Stimulated activated CD8-positive, alpha-beta memory T cell treated with anti-CD3 and anti-CD28 coated beads, Interleukin-7, amount 100 ng/mL, for 48 hours (primary cell): ENCODE measurements around the gene VAV3.

Source experiments
- DNase-seq, 2 donors: peaks; one replicate each; pipeline ENCODE4 v3.0.0-alpha.2; 2020; ENCODE audit warnings: low read depth in 1 of 2; ENCODE audit errors: extremely low read depth in 1 of 2

VAV3 gene

GRCh38 chr1:107547363-107548155 lies 417.4 kb downstream of the VAV3 start:
- DNase-seq: no peak

DNA sequence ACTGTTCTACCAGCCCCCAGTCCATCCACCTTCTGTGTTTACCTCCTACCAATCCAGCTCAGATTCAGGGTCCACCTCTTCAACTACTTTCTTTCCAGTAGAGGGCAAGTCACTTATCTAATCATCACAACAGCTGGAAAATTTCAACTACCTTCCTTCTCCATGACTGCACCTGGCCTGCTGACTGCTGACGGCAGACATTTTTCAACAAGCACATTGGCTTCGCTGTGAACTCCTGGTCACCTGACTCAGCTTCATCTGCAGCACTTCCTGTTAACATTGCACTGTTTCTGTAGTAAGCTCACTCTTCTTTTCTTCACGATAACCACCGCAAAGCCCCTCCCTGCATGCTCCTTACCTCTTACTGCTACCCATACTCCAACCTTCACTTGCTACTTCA lies 418.4 kb downstream of the VAV3 start:
- no peak for DNase-seq

- no peak for DNase-seq
These were observed 419.1 kb downstream of the VAV3 start for GRCh38 chr1:107545879-107546278.

DNA sequence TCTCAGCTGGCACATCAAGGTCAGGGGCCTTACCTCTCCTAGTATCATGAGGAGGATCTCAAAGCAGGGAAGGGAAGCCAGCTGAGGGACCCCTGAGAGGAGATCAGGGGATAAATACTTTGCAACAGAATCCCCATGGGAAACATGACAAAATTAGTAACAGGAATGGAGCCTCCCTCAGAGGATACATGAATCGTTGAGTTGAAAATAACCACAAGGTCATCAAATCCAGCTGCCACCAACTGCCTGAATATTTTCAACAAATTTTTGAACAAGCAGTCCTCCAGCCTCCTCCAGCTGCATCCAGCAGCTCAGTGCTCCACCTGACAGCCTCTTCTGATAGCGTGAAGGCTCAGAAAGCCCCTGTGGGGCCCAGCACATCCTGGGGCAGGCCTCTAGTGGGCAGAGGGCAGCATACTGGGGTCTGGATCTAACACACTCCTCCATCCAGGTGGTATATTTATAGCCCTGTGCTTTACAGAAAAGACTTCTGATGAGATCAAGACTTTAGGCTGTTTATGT lies 419.9 kb downstream of the VAV3 start:
- no peak for DNase-seq

DNA sequence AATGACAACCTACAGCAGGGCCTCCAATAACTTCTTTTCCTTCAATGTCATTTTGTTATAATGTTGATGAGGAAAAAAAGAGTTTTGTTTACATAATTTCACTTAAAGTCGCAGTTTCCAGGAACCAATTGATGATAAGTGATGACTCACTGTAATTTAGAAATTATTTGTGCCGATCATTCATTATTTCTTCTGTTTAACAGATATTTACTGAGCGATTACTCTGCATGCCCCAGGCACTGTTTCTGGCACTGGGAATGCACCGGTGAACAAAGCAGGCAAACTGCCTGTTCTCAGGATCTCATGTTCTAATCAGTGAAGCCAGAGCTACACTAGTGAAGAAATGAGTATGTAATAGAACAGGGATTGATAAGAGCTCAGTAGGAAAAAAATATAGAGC lies 420.7 kb downstream of the VAV3 start:
- no peak for DNase-seq

- DNase-seq: no peak
These were observed 423.6 kb downstream of the VAV3 start for GRCh38 chr1:107541412-107541811.

DNA sequence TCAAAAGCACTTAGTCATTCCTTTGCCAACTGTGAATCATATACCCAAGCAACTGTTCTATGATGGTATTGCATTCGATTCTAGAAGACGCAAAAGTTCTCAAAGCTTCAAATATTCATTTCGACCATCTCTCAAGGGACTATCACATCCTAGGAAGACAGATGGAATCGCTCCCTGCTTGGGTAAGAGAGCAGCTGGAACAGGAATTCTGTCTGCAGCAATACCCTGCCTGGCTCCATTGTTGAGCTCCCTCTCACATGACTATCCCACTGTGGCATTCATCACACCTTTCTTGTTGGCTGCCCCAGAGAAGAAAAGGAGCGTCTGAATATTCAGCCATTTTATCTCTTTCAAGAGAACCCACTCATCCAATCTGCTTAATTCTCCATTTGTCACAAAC lies 426.5 kb downstream of the VAV3 start:
- no peak for DNase-seq

DNA sequence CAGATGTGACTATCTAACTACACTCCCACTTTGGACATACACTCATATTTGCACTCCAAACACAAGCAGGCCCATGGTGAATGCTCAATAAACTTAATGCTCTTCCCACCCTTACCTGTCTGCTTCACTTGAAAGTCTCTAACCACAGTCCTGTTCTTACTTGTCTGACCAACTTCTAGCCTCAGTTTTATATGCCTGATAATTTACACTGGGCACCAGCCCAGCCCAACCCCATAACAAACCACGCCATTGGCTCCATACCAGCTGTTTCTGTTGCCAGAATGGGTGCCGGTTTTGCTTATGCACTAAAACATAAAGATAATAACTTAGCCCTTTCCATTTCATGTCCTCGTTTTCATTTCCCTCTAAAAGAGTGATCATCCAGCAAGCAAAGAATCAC lies 428.7 kb downstream of the VAV3 start:
- DNase-seq: no peak

DNA sequence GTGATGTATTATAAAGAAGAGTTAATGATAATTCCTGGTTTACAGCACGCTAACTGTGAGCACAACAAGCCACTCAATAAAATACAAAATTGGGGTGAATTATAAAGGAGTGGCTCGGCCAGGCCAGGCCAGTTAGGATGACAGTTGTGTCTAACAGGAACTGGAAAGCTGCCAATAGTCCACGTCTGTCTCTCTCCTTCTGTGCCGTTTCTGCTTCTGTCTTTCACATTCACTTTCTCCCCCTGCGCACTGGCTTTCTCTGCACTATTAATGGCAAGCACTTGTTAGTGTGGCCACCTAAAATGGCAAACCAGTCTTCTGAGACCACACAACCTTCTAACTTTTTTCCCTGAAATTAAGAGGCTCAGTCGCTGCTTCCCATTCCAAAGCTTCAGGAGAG lies 429.9 kb downstream of the VAV3 start:
- DNase-seq: no peak

- DNase-seq: no peak
These were observed 430.3 kb downstream of the VAV3 start for GRCh38 chr1:107534632-107535031.

DNA sequence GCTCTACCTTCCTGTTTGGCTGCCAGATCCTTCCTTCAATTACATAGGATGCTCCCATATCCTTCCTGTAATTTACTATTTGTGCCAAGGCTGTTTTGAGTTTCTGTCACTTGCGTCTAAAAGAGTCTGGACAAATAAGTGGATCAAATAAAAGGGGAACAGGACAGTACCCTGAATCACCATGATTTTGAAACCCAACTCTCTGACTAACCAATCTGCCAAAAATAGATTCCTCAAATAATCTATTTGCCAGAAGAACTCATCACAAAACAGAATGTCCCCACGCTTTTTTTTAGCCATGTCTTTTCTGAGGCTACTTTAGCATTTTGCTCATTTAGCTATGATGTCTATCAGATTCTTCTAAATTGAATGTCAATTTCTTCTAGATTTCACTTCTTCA lies 431.5 kb downstream of the VAV3 start:
- no peak for DNase-seq

DNA sequence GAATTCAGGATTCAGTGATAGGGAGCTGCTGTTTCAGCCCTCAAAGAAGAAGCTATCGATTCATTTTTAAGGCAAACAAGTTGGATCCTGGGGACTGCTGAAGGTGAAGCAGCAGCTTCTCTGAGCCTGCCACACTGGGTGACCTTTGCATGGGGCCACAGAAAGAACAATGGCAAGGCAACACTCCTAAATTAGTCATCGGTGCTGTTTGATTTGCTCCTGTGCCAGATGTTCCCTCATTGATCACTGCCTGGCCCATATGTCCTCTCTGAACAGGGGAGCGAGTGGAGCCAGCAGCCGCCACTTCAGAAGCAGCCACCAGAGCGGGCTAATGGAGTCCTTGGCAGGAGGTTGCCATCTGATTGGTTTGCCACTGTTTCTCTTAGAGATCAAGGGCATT lies 432.7 kb downstream of the VAV3 start:
- DNase-seq: no peak

GRCh38 chr1:107531065-107531908 lies 433.7 kb downstream of the VAV3 start:
- DNase-seq: no peak

DNA sequence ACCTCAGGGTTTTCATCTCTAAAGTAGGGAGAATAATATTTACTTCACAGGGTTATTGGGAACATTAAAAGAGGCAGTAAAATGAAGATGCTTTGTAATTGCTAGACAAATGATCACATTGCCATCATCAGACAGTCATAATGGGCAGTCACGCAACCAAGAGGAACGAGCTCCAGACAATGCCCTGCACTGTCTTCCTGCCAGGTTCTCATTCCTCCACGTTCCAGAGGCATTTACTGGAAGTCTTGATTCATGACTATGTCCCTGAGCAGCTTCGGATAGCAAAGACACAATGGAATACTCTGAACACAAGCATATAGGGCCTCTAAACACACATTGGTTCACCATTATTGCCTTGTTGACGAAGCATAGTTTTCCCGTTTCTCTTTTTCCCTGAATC lies 434.4 kb downstream of the VAV3 start:
- DNase-seq: no peak

GRCh38 chr1:107529511-107530149 lies 435.4 kb downstream of the VAV3 start:
- no peak for DNase-seq

DNA sequence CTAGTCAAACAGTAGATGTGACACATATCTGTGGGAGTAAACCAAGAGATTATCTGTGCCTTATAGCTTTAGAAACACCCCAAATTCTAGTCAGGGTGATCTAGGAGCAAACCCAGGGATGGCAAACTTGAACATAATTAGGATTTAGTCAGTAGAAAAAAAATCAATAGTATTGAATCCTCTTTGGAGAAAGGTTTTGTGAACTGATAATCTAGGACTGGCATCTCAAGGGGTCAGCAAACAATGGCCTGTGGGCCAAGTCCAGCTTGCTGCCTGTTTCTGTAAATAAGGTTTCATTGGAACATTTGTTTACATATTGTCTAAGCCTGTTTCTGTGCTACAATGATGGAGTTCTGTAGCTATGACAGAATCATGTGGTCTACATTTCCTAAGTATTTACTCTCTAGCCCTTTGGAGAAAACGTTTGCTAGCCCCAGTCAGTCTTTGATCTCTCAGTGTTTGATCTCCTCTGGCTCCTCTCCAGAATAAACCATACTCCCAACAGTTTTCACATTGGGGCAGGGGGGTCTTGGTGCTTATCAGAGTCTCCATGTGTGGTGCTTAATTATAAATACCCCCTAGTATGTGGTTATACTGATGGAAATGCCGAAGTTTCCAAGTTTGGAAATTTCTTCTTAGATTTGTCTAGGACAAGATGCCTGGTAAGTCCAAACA lies 438.3 kb downstream of the VAV3 start:
- DNase-seq: no peak

DNA sequence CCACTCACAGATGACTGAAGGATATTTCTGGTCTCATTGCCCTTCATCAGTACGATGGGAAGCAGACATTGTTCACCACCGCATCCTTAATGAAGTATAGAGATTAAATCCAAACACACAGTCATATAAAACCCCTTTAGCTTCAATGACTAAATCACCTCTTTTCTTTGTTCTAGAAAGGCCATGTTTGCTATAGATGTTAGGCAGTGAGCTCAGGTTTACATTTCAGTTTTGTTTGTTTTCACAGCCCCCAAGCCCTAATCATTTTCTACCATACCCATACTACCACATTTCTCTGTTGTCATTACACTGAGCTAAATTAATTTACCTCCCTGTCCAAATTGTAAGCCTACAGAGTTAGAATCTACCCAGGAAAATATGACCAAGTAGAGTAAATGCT lies 439.0 kb downstream of the VAV3 start:
- no peak for DNase-seq

DNA sequence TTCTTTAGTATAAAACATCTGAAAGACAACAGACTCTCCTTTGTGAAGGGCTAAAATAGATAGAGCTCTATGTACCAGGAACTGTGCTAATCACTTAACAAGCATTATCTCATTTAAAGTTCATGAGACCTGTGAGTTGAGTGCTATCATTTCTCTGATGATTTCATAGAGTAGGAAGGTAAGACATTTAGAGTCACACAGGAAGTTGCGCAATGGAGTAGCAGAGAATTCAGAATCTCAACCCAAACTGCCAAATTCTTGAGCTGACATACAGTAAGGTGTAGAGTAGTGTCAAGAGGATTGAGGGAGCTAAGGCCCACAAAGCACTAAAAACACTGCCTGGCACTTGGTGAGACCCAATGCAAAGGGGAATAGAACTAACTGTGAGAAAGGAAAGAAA lies 439.8 kb downstream of the VAV3 start:
- no peak for DNase-seq

- DNase-seq: no peak
These were observed 440.7 kb downstream of the VAV3 start for GRCh38 chr1:107524301-107524700.

- no peak for DNase-seq
These were observed 441.2 kb downstream of the VAV3 start for GRCh38 chr1:107523736-107524135.

- no peak for DNase-seq
These were observed 441.9 kb downstream of the VAV3 start for GRCh38 chr1:107523061-107523460.
